ENCODE data around the gene GKN2. TPM values are rescaled to one million over a fixed set of nuclear protein-coding genes. Genes with fewer than 3 reads are reported as not detected.

Gene GKN2
- total RNA-seq, 1 experiment from 2014 or later = not detected

GRCh38 chr2:68907232-68907919, 45.3 kb downstream of the GKN2 start:
- no peaks in the 10 kb centered on the region for H3K36me3 ChIP-seq (ENCODE audit: low read depth)
- no peak overlapping the region for H3K4me3 ChIP-seq
- H2AFZ ChIP-seq = no peak overlapping the region
- H3K4me1 ChIP-seq (replicated peaks; ENCODE audit: insufficient read depth) = peaks cover 22% of the 10 kb centered on the region
- ChIA-PET POLR2A (ENCODE audit: unreplicated experiment) (interaction anchor here (0.6 to 1.1 kb wide), 2 partner anchors 15 to 444 kb away, joined by 6 to 7 read pairs; no protein-coding TSS in a partner anchor), CTCF (no interaction called here)
- no peak overlapping the region for H3K4me2 ChIP-seq
- peaks cover 8% of the 10 kb centered on the region; the same call in 1 of the 2 replicates for H3F3A ChIP-seq (ENCODE audit: insufficient read depth, low read depth)
- intact Hi-C loops (cut with micrococcal nuclease; ENCODE audit: unreplicated experiment) = loop anchor here (5.0 kb wide), 1 partner anchor 440 kb away; the partner anchor contains the start of genes APLF and FBXO48
- no peaks in the 10 kb centered on the region for H3K27me3 ChIP-seq (ENCODE audit: insufficient read depth, low read depth)
- TF ChIP-seq CTCF (conservative IDR thresholded peaks at IDR 0.05) = no peak
- TF ChIP-seq EZH2 (IDR thresholded peaks at IDR 0.05; ENCODE audit: low read depth) = no peak
- no TSS peak for BruUV-seq (replicated peaks)
- no peaks in the 10 kb centered on the region for H3K79me2 ChIP-seq (ENCODE audit: low read depth)
- DNase-seq = no peak
- H4K20me1 ChIP-seq (ENCODE audit: insufficient read depth) = no peaks in the 10 kb centered on the region
- H3K9me3 ChIP-seq (ENCODE audit: insufficient read depth, low read depth) = peaks cover 5% of the 10 kb centered on the region; the same call in 1 of the 2 replicates
- peak overlapping the region; percentile 90 for H3K27ac ChIP-seq
- no peaks in the 10 kb centered on the region for H3K9me2 ChIP-seq (ENCODE audit: insufficient read depth)

DNA sequence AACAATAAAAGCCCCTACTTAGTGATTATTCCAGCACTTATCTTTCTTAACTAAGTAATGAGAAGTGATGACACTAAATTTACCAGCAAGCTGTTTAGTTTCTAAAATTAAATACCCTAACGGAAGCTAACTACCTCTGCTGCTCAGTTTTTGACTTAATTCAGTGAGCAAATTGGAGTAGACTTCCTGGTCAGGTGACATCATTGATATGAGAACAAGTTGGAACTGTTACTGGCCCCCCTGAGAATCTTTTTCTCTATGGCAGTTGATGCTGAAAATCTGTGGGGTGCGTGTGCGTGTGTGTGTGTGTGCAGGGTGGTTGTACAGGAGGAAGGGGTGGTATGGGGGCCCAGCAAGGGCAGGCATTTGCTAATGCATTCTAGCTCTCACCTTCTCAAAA, 46.0 kb downstream of the GKN2 start:
- BruUV-seq (replicated peaks) = no TSS peak
- H3F3A ChIP-seq (ENCODE audit: insufficient read depth, low read depth) = peaks cover 8% of the 10 kb centered on the region; the same call in 1 of the 2 replicates
- no peaks in the 10 kb centered on the region for H3K36me3 ChIP-seq (ENCODE audit: low read depth)
- no peak overlapping the region for H3K4me3 ChIP-seq
- no peaks in the 10 kb centered on the region for H3K79me2 ChIP-seq (ENCODE audit: low read depth)
- TF ChIP-seq EZH2 (IDR thresholded peaks at IDR 0.05; ENCODE audit: low read depth) = no peak
- no peak for TF ChIP-seq CTCF (conservative IDR thresholded peaks at IDR 0.05)
- peaks cover 5% of the 10 kb centered on the region; the same call in 1 of the 2 replicates for H3K9me3 ChIP-seq (ENCODE audit: insufficient read depth, low read depth)
- intact Hi-C loops (cut with micrococcal nuclease; ENCODE audit: unreplicated experiment) = loop anchor here (5.0 kb wide), 1 partner anchor 439 kb away; the partner anchor contains the start of genes APLF and FBXO48
- peaks cover 22% of the 10 kb centered on the region for H3K4me1 ChIP-seq (replicated peaks; ENCODE audit: insufficient read depth)
- ChIA-PET POLR2A (ENCODE audit: unreplicated experiment) (interaction anchor here (0.5 kb wide), 1 partner anchor 440 kb away, joined by 3 read pairs; no protein-coding TSS in a partner anchor), CTCF (no interaction called here)
- no peaks in the 10 kb centered on the region for H3K9me2 ChIP-seq (ENCODE audit: insufficient read depth)
- H4K20me1 ChIP-seq (ENCODE audit: insufficient read depth) = no peaks in the 10 kb centered on the region
- peak overlapping the region; percentile 10; the same call in 1 of the 2 replicates for H3K27ac ChIP-seq
- no peak for DNase-seq
- H2AFZ ChIP-seq = no peak overlapping the region
- no peak overlapping the region for H3K4me2 ChIP-seq
- no peaks in the 10 kb centered on the region for H3K27me3 ChIP-seq (ENCODE audit: insufficient read depth, low read depth)

- CTCF ChIA-PET = no interaction called here
- no peak for DNase-seq
- Histone ChIP-seq H2AFZ (no peak overlapping the region), H3K4me1 (replicated peaks; ENCODE audit: insufficient read depth) (peaks cover 22% of the 10 kb centered on the region), H3K9me3 (ENCODE audit: insufficient read depth, low read depth) (peaks cover 5% of the 10 kb centered on the region), H3K27ac (no peak overlapping the region), H3K36me3 (ENCODE audit: low read depth) (no peaks in the 10 kb centered on the region), H3K9me2 (ENCODE audit: insufficient read depth) (no peaks in the 10 kb centered on the region), H3F3A (ENCODE audit: insufficient read depth, low read depth) (peaks cover 8% of the 10 kb centered on the region; the same call in 1 of the 2 replicates), H3K4me3 (no peak overlapping the region), H3K4me2 (no peak overlapping the region), H3K79me2 (ENCODE audit: low read depth) (no peaks in the 10 kb centered on the region), H3K27me3 (ENCODE audit: insufficient read depth, low read depth) (no peaks in the 10 kb centered on the region), H4K20me1 (ENCODE audit: insufficient read depth) (no peaks in the 10 kb centered on the region)
- POLR2A ChIA-PET (ENCODE audit: unreplicated experiment) = no interaction called here
- intact Hi-C loops (cut with micrococcal nuclease; ENCODE audit: unreplicated experiment) = loop anchor here (5.0 kb wide), 1 partner anchor 438 kb away; the partner anchor contains the start of genes APLF and FBXO48
- BruUV-seq (replicated peaks) = no TSS peak
- TF ChIP-seq EZH2 (IDR thresholded peaks at IDR 0.05; ENCODE audit: low read depth) = no peak
- TF ChIP-seq CTCF (conservative IDR thresholded peaks at IDR 0.05) = no peak
Observed at GRCh38 chr2:68905116-68905515, 47.6 kb downstream of the GKN2 start.

All from PC-9 (cell line).